Measurements from ENCODE around the gene PJVK. TPM values are rescaled to one million over a fixed set of nuclear protein-coding genes. Genes with fewer than 3 reads are reported as not detected.
A peak's percentile ranks its signal among the peaks of the same experiment; 100 is the strongest.

Gene PJVK
- total and polyA plus RNA-seq, 2 of the 13 experiments (the other 11 are each of a cell fraction or from before 2014, with no cell fraction given) = 1.2 to 2.6 TPM

- TF ChIP-seq ZNF232 (CRISPR knock-in tag; IDR thresholded peaks at IDR 0.05; ENCODE audit: borderline replicate concordance) (0 out of 2 replicates have a peak, but pooled peaks have one; percentile 13), ZBED4 (CRISPR knock-in tag; IDR thresholded peaks at IDR 0.05; ENCODE audit: borderline replicate concordance) (no peak), IKZF5 (CRISPR knock-in tag; IDR thresholded peaks at IDR 0.05) (0 out of 2 replicates have a peak, but pooled peaks have one; percentile 13), ZBTB33 (CRISPR knock-in tag; IDR thresholded peaks at IDR 0.05) (no peak), SKI (IDR thresholded peaks at IDR 0.05; ENCODE audit: partially characterized antibody) (peak; percentile 50), NFYC (CRISPR knock-in tag; IDR thresholded peaks at IDR 0.05) (no peak), ZMYM4 (CRISPR knock-in tag; IDR thresholded peaks at IDR 0.05) (peak; percentile 90), RXRA (CRISPR knock-in tag; IDR thresholded peaks at IDR 0.05) (peak; percentile 70; the same call in 1 of the 2 replicates), TFE3 (CRISPR knock-in tag; IDR thresholded peaks at IDR 0.05) (peak; percentile 38; the same call in 1 of the 2 replicates), ZBTB40 (IDR thresholded peaks at IDR 0.05) (no peak), ZBTB40 (CRISPR knock-in tag; IDR thresholded peaks at IDR 0.05) (peak; percentile 51), ZNF331 (CRISPR knock-in tag; IDR thresholded peaks at IDR 0.05) (peak; percentile 90)
These were observed 22.8 kb upstream of the PJVK start (continued) for GRCh38 chr2:178428396-178428806.
